DLD1 (cell line): Measurements from ENCODE around the gene CFAP410.
"Not testable (repeated sequence)": the region's sequence is repeated elsewhere in the genome, so short reads cannot be mapped to it uniquely, and the experiment has no call there.

Experiments used
- in situ Hi-C: cut with HindIII; loops from 2 replicates; pipeline ENCODE4 v1.10.0; 2017; ENCODE audit warnings: low sequenced_read_pairs

The CFAP410 gene

DNA sequence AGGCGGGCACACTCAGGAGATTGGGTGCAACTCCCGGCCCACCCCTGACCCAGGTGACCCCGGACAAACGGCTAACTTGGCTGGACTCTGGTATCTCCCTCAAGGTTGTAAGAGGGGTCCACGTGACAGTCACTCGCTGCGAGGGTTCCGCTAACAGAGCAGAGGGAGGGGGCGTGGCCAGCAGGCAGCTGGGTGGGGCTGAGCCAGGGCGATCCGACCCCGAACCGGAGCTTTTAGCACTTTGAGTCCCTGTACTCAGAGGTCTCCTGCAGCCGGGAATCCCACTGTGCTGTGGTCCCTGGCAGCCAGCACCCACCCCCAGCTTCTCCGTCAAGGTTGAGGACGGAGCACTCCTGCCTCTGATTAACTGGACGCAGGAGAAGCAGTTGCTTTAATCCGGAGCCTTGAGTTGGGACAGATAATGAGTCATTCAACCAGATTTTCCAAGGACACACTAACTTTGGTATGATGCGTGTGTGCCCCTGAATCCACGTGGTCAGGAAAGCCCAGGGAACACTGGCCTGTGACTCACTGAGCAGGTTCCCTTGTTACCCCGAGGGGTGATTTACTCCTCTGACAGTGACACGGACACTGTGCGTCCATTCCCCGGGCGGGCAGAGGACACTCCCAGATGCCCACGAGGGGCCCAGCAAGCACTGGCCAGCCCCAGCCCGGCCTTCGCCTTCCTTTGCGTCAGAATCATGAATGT is 31.0 kb upstream of the CFAP410 start:
- in situ Hi-C loops, result no loop called here

DNA sequence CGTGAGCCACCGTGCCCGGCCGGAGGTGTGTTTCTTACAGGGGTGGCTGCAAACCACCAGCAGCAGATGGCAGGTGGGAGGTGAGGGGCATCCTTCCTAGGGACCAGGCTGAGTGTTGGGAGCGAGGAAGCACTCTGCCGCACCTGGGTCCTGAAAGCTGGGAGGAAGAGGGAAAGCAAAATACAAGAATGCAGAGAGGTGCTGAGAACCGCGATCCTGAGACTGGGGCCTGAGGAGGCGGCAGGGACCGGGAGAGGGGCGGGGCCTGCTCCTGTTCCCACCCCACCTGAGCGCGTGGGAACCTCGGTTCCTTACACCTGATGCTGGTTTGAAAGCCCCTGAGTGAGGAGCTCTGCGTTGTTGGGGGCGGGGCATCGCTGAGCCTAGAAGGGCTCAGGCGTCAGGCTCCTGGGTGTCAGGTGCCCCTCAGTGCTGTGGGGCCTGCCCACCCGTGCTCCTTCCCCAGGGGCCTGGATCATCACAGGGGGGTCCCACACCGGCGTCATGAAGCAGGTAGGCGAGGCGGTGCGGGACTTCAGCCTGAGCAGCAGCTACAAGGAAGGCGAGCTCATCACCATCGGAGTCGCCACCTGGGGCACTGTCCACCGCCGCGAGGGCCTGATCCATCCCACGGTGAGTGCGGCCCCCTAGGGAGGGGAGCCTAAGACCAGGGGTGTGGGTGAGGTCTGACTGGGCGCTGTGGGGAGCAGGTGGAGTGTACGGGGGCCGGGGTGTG is 29.7 kb upstream of the CFAP410 start:
- in situ Hi-C loops, result no loop called here

GRCh38 chr21:44366586-44367211 is 27.5 kb upstream of the CFAP410 start:
- in situ Hi-C loops, result no loop called here

DNA sequence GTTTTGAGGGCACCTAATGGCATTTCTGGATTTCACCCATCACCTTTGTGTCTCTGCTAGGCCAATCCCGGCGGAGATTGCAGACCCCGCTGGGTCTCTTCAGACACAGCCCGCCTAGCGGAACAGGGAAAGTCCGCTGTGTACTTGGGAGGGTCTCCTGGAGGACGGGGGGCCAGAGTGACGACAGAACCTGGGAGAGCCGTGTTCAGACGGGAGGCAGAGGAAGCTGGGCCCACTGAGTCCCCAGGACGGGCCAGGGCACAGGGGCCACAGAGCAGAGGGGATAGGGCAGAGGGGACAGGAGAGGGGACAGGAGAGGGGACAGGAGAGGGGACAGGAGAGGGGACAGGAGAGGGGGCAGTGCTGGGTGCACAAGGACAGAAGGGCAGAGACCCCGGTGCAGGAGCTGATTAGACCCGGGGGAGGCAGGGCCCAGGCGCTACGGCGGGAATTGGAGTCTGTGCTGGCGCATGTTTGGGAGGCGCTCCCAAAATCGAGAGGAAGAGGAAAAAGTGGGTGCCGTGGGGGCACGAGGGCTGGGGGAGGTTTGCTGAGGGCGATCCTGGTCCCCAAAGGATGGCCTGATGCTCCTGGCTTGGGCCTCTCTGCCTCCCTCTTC is 26.9 kb upstream of the CFAP410 start:
- in situ Hi-C loops, result no loop called here

- in situ Hi-C loops, result no loop called here
These were observed 26.2 kb upstream of the CFAP410 start for GRCh38 chr21:44365251-44365966.

DNA sequence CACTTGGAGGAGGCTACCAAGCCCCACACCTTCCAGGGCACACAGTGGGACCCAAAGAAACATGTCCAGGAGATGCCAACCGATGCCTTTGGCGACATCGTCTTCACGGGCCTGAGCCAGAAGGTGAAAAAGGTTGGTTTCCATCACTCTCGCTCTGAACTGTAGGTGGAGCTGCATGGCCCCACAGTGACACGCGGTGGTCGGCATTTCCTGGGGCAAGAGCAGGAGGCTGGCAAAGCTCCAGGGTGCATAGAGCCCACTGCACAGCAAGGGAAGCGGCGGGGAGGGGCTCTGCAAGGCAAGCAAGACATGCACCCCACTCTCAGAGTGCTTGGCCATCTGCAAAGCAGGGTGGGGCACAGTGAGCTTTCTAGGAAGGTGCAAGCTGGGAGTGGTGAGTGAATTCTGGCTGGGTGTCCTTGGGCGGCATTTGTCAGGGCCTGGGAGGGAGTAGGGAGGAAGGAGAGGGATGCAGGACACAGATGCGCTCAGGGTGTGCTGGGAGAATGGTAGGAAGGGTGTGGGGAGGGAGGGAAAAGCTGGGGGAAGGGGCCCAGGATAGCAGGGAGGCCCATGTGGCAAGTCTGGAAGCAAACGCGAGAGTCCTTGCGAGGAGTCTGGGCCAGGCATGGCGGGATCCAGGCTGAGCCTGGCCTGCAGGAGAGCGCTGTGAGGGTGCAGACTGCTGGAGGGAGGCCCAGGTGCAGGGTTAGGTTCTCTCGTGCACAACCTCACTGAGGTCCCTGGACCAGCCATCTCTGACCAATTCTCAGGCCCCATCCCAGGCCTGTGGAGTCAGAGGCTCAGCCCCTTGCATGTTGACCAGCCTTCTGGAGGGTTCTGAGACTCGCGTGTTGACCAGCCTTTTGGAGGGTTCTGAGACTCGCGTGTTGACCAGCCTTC is 25.2 kb upstream of the CFAP410 start:
- in situ Hi-C loops, result no loop called here

DNA sequence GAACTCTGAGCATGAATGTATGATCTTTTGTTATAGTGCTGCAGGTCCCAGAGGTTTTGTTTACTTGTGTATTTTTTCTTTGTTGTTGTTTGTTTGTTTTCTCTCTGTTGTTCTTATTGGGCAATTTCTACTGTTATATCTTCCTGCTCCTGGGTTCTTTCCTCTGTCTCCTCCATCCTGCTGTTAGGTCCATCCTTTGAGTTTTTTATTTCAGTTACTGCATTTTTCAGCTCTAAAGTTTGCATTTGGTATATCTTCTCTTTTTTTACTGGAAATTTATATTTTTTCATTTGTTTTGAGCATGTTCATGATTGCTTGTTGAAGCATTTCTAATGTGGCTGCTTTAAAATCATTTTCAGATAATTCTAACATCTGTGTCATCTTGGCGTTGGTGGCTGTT is 24.1 kb upstream of the CFAP410 start:
- in situ Hi-C loops, result no loop called here

DNA sequence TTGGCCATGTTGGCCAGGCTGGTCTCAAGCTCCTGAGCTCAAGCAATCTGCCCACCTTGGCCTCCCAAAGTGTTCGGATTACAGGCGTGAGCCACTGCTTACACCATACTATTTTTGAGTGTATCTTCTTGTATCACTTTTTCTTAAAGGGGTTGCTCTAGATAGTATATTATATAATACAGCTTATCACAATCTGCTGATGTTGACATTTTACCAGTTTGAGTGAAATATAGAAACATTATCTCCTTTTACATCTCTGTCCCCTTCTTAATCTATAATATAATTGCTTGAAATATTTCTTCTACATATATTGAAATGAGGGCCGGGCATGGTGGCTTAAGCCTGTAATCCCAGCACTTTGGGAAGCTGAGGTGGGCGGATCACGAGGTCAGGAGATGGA is 22.7 kb upstream of the CFAP410 start:
- in situ Hi-C loops, result not testable (repeated sequence)

GRCh38 chr21:44360159-44360558 is 21.0 kb upstream of the CFAP410 start:
- in situ Hi-C loops, result no loop called here

DNA sequence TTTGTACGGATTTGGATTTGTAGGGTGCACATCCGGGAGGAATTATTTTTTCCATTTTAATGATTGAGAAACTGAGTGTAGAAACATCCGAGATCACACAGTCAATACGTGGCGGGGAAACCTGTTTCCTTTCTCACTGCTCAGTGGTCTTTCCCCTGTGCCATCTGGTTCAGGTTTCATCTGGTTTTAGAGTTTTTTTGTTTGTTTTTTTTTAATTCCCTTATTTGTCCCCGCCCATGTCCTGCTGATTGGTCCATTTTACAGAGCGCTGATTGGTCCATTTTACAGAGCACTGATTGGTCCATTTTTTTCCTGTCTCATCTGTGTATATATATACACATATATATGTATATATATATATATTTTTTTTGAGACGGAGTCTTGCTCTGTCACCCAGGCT is 20.2 kb upstream of the CFAP410 start:
- in situ Hi-C loops, result no loop called here

- in situ Hi-C loops, result no loop called here
These were observed 18.1 kb upstream of the CFAP410 start for GRCh38 chr21:44357064-44357837.

DNA sequence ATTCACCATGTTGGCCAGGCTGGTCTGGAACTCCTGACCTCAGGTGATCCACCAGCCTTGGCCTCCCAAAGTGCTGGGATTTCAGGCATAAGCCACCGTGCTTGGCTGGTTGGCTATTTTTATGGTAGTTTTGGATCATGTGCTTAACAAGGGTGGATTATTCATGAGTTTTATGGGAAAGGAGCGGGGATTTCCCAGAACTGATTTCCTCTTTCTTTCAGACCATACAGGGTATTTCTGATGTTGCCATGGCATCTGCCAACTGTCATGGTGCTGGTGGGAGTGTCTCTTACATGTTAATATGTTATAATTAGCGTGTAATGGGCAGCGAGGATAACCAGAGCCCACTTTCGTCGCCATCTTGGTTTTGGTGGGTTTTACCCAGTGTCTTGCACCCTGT is 17.4 kb upstream of the CFAP410 start:
- in situ Hi-C loops, result no loop called here

DNA sequence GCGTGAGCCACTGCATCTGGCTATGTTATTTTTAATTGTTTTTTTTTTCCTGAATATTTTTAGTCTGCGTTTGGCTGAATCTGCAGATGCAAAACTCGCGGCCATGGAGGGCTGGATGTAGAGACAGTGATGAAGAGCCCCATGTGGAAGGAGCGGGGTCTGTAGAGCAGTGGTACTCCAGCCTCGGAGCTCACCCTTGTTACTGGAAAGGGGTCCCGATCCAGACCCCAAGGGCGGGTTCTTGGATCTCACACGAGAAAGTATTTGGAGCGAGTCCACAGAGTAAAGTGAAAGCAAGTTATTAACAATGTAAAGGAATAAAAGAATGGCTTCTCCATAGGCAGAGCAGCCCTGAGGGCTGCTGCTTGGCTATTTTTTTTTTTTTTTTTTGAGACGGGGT is 17.0 kb upstream of the CFAP410 start:
- in situ Hi-C loops, result no loop called here

- in situ Hi-C loops, result no loop called here
These were observed 15.9 kb upstream of the CFAP410 start for GRCh38 chr21:44354775-44355771.

GRCh38 chr21:44354001-44354405 is 14.8 kb upstream of the CFAP410 start:
- in situ Hi-C loops, result no loop called here

DNA sequence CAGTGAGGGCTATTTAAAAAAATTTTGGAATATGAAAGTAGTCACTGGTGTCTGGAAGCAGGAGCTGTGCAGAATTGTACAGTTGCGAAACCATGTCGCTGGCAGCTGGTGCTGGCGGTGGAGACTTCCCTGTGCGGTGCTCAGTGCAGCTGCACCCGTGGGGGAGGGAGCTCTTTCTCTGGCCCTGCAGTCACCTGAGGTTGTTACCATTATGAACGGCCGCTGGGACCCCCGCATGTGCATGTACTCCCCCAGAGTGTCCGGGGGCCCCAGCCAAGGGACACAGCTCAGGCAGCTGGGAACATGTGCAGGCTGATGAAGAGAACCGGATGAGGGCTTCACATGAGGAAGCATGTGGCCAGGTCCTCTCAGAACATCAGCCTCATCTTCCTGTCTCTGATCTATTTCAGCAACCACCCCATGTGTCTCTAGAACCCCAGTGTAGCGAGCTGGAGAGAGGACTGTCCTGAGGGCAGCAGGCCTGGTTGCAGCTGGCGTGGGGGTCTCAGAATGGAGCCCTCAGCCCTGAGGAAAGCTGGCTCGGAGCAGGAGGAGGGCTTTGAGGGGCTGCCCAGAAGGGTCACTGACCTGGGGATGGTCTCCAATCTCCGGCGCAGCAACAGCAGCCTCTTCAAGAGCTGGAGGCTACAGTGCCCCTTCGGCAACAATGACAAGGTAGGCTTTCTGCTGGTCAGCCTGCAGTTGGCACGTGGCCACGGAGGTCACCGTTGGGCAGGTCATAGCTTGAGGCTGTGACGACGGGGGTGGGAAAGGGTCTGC is 14.2 kb upstream of the CFAP410 start, which contains the start of gene TRPM2:
TRPM2 (plus strand) TSS at position 431 of the 780 bp plus-strand sequence; CDS start at position 511, 80 bp downstream.
- in situ Hi-C loops, result no loop called here

GRCh38 chr21:44352253-44352860 is 13.2 kb upstream of the CFAP410 start:
- in situ Hi-C loops, result no loop called here
